PC-3 (cell line): Measurements from ENCODE around the gene PPCDC. TPM values are rescaled to one million over a fixed set of nuclear protein-coding genes. Genes with fewer than 3 reads are reported as not detected.

ENCODE experiments used
- ATAC-seq: fragments of 200-7000 bp; cut with Tn5 transposase; 2 replicates; pipeline ENCODE4 v1.9.1; 2020; ENCODE audit warnings: mild to moderate bottlenecking, moderate library complexity
- BruUV-seq: library from RNA; stranded (reverse); fragments of 400-500 nt; replicated peaks from 2 replicates; lab custom pipeline; 2021; lab: Mats Ljungman, UMichigan
- CTCF ChIA-PET: fragments of 300-600 bp; sonication (Branson Sonifier 250); formaldehyde crosslinking; loops from one replicate; lab custom pipeline; 2022; ENCODE audit warnings: antibody characterized with exemption; lab: Charles Lee
- POLR2A ChIA-PET: fragments of 300-600 bp; sonication (Branson Sonifier 250); formaldehyde crosslinking; loops from one replicate; lab custom pipeline; 2022; ENCODE audit warnings: antibody characterized with exemption; ENCODE audit not compliant: unreplicated experiment; lab: Charles Lee
- DNase-seq: peaks from one replicate; pipeline ENCODE4 v3.0.0-alpha.2; 2015
- H2AFZ ChIP-seq: fragments of 300-600 bp; sonication (generic); 2 replicates; pipeline ENCODE4 v1.6.0; 2016; ENCODE audit warnings: antibody characterized with exemption, low read length
- H3F3A ChIP-seq: fragments of 300-600 bp; sonication (generic); one replicate; pipeline ENCODE4 v1.6.0; 2017; ENCODE audit warnings: antibody characterized with exemption, low read length, control low read depth, mild to moderate bottlenecking; ENCODE audit not compliant: unreplicated experiment
- H3K27ac ChIP-seq: fragments of 300-600 bp; sonication (generic); 2 replicates; pipeline ENCODE4 v1.5.1; 2016; ENCODE audit warnings: mild to moderate bottlenecking, low read length
- H3K27me3 ChIP-seq: fragments of 300-600 bp; sonication (generic); 2 replicates; pipeline ENCODE4 v1.6.1; 2016; ENCODE audit warnings: low read length, mixed read lengths
- H3K36me3 ChIP-seq: fragments of 300-600 bp; sonication (generic); 2 replicates; pipeline ENCODE4 v1.6.1; 2016; ENCODE audit warnings: low read depth, mixed run types, low read length, mixed read lengths
- H3K4me1 ChIP-seq: fragments of 300-600 bp; sonication (generic); 2 replicates; pipeline ENCODE4 v1.5.1; 2016; ENCODE audit warnings: low read length; ENCODE audit not compliant: insufficient read depth
- H3K4me2 ChIP-seq: fragments of 300-600 bp; sonication (generic); 2 replicates; pipeline ENCODE4 v1.6.0; 2016; ENCODE audit warnings: low read length
- H3K4me3 ChIP-seq: fragments of 300-600 bp; sonication (generic); 2 replicates; pipeline ENCODE4 v1.5.1; 2016; ENCODE audit warnings: mild to moderate bottlenecking, low read length, mixed read lengths
- H3K79me2 ChIP-seq: fragments of 300-600 bp; sonication (generic); 2 replicates; pipeline ENCODE4 v1.6.1; 2017; ENCODE audit warnings: low read length, mixed read lengths
- H3K9ac ChIP-seq: fragments of 300-600 bp; sonication (generic); 2 replicates; pipeline ENCODE4 v1.6.0; 2016; ENCODE audit warnings: mild to moderate bottlenecking, low read length
- H3K9me2 ChIP-seq: fragments of 300-600 bp; sonication (generic); replicated peaks from 2 replicates; pipeline ENCODE4 v1.6.1; 2016; ENCODE audit warnings: mixed run types, low read length, mixed read lengths
- H3K9me3 ChIP-seq: fragments of 300-600 bp; sonication (generic); 2 replicates; pipeline ENCODE4 v1.6.1; 2016; ENCODE audit warnings: low read length, mixed read lengths
- H4K20me1 ChIP-seq: fragments of 300-600 bp; sonication (generic); 2 replicates; pipeline ENCODE4 v1.6.1; 2016; ENCODE audit warnings: low read length, mixed read lengths
- EZH2 ChIP-seq: fragments of 300-600 bp; sonication (generic); IDR thresholded peaks from one replicate; pipeline ENCODE4 v1.6.1; 2017; ENCODE audit warnings: antibody characterized with exemption, mild to moderate bottlenecking, low read length; ENCODE audit not compliant: unreplicated experiment
- EZH2phosphoT487 ChIP-seq: fragments of 300-600 bp; sonication (generic); IDR thresholded peaks from 2 replicates; pipeline ENCODE4 v1.6.1; 2018; ENCODE audit warnings: mild to moderate bottlenecking, antibody characterized with exemption, low read length, borderline replicate concordance
- intact Hi-C: fragments of 100-400 bp; cut with micrococcal nuclease; formaldehyde crosslinking; loops from 2 replicates; pipeline ENCODE4 v1.9.0; 2023
- total RNA-seq: library from RNA; depleted of rRNA; stranded (reverse); fragments of >200 nt; gene quantifications from 2 replicates; pipeline ENCODE4 v1.2.3, GENCODE V29; 2014
- TF ChIP-seq, protein P1 (sequence below): fragments of 300-600 bp; sonication (generic); conservative IDR thresholded peaks from 2 replicates; pipeline ENCODE4 v1.5.1; 2017; ENCODE audit warnings: antibody characterized with exemption, low read depth, mild to moderate bottlenecking, low read length

PPCDC gene
- total RNA-seq, 1 experiment from 2014 or later = 31.5 TPM

DNA sequence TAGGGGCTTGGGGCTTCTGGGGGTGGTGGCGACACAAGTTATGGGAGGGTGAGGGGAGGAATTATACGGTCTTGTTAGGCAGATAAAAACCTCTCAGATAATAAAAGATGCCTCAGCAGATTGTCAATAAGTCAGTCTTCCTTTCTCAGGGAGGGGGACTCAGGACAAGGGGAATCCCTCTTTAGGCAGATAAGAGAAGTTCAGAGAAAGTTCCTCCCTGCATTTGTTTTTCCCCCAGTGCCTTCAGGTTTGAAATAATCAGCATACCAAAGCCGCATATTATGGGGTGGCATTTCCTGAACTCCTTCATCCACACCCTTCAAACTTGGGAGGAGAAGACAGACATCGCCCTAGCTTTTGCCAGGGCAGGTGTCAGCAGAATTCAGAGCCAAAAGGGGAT, 8.5 kb downstream of the PPCDC start:
- no TSS peak for BruUV-seq
- TF ChIP-seq, protein P1, sequence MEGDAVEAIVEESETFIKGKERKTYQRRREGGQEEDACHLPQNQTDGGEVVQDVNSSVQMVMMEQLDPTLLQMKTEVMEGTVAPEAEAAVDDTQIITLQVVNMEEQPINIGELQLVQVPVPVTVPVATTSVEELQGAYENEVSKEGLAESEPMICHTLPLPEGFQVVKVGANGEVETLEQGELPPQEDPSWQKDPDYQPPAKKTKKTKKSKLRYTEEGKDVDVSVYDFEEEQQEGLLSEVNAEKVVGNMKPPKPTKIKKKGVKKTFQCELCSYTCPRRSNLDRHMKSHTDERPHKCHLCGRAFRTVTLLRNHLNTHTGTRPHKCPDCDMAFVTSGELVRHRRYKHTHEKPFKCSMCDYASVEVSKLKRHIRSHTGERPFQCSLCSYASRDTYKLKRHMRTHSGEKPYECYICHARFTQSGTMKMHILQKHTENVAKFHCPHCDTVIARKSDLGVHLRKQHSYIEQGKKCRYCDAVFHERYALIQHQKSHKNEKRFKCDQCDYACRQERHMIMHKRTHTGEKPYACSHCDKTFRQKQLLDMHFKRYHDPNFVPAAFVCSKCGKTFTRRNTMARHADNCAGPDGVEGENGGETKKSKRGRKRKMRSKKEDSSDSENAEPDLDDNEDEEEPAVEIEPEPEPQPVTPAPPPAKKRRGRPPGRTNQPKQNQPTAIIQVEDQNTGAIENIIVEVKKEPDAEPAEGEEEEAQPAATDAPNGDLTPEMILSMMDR = no peak
- TF ChIP-seq EZH2phosphoT487 (no peak), EZH2 (no peak)
- no peaks in the 10 kb centered on the region for H3K27me3 ChIP-seq
- 0 out of 2 replicates have a peak, but pooled peaks cover 2% of the 10 kb centered on the region for H3K36me3 ChIP-seq
- H2AFZ ChIP-seq = no peak overlapping the region
- no peak overlapping the region for H3K4me2 ChIP-seq
- intact Hi-C loops = no loop called here
- no peaks in the 10 kb centered on the region for H4K20me1 ChIP-seq
- H3K4me1 ChIP-seq = peaks cover 30% of the 10 kb centered on the region
- no peaks in the 10 kb centered on the region for H3F3A ChIP-seq
- H3K4me3 ChIP-seq = no peak overlapping the region
- ChIA-PET POLR2A (no interaction called here), CTCF (no interaction called here)
- H3K9ac ChIP-seq = no peak overlapping the region
- no peaks in the 10 kb centered on the region for H3K9me2 ChIP-seq
- ATAC-seq (no peak), DNase-seq (no peak)
- no peak overlapping the region for H3K27ac ChIP-seq
- 0 out of 2 replicates have a peak, but pooled peaks cover 15% of the 10 kb centered on the region for H3K79me2 ChIP-seq
- no peaks in the 10 kb centered on the region for H3K9me3 ChIP-seq

DNA sequence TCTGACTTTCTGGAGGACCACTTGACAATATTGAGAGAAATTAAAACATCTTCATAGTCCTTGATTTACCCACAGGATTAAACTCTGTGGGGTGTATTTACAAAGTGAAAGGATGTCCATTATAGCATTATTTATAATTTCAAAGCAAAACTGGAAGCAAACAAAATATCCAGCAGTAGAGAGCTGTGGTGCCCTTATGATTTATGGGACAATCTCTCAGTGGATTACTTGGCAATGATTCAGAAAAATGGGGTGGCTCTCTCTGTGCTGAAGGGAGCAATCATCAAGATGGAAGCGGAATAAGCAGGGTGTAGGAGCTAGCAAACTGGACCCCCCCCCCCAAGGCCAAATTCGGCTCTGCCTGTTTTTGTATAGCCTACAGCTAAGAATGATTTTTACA, 9.0 kb downstream of the PPCDC start:
- DNase-seq (no peak), ATAC-seq (no peak)
- CTCF ChIA-PET = no interaction called here
- H3K4me2 ChIP-seq = no peak overlapping the region
- H3K9ac ChIP-seq = no peak overlapping the region
- 0 out of 2 replicates have a peak, but pooled peaks cover 15% of the 10 kb centered on the region for H3K79me2 ChIP-seq
- TF ChIP-seq EZH2phosphoT487 (no peak), EZH2 (no peak)
- TF ChIP-seq, protein P1 = no peak
- POLR2A ChIA-PET = no interaction called here
- H3K27me3 ChIP-seq = no peaks in the 10 kb centered on the region
- no peaks in the 10 kb centered on the region for H3K9me3 ChIP-seq
- no peaks in the 10 kb centered on the region for H3K9me2 ChIP-seq
- H2AFZ ChIP-seq = no peak overlapping the region
- H3K4me1 ChIP-seq = peaks cover 35% of the 10 kb centered on the region
- no peaks in the 10 kb centered on the region for H4K20me1 ChIP-seq
- H3K27ac ChIP-seq = no peak overlapping the region
- no peak overlapping the region for H3K4me3 ChIP-seq
- H3F3A ChIP-seq = no peaks in the 10 kb centered on the region
- H3K36me3 ChIP-seq = 0 out of 2 replicates have a peak, but pooled peaks cover 5% of the 10 kb centered on the region
- intact Hi-C loops = no loop called here
- BruUV-seq = no TSS peak

DNA sequence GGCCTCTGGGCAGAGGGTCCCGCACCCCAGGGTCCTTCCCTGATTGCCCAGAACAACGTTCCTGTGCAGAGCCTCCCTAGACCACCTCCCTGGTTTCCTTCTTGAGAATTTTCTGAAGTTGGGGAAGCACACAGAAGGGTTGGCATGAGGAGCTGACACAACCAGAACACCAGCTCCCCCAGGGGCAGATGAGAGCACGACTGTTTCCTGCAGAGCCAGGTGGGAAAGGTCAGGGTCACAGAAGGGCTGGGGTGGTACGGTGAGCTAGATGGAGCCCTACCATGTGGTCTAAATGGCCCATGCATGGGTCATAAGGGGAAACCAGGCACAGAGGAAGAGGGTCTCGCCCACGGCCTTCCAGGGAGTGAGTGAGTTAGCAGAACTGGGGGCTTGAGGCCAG, 10.4 kb downstream of the PPCDC start:
- no peaks in the 10 kb centered on the region for H3K9me3 ChIP-seq
- H2AFZ ChIP-seq = no peak overlapping the region
- no TSS peak for BruUV-seq

More for the DNA sequence above, 10.4 kb downstream of the PPCDC start:
- no peaks in the 10 kb centered on the region for H3K27me3 ChIP-seq
- no peaks in the 10 kb centered on the region for H4K20me1 ChIP-seq
- no peak for ATAC-seq
- H3K27ac ChIP-seq = no peak overlapping the region
- H3K9ac ChIP-seq = no peak overlapping the region
- peaks cover 42% of the 10 kb centered on the region for H3K4me1 ChIP-seq
- no peak overlapping the region for H3K4me2 ChIP-seq
- intact Hi-C loops = no loop called here
- no peak overlapping the region for H3K4me3 ChIP-seq
- POLR2A ChIA-PET = no interaction called here
- no peaks in the 10 kb centered on the region for H3K9me2 ChIP-seq
- 0 out of 2 replicates have a peak, but pooled peaks cover 15% of the 10 kb centered on the region for H3K79me2 ChIP-seq
- DNase-seq = no peak
- H3K36me3 ChIP-seq = 0 out of 2 replicates have a peak, but pooled peaks cover 5% of the 10 kb centered on the region
- TF ChIP-seq EZH2 (no peak), EZH2phosphoT487 (no peak)
- TF ChIP-seq, protein P1 = no peak
- no peaks in the 10 kb centered on the region for H3F3A ChIP-seq
- CTCF ChIA-PET = no interaction called here
